GM12872 (cell line): Measurements from ENCODE around the gene UST.

ENCODE experiments used
- TF ChIP-seq, protein P1 (sequence below): IDR thresholded peaks from 3 replicates; pipeline ENCODE4 v1.5.1; 2011; ENCODE audit warnings: low read depth, mild to moderate bottlenecking, low read length, moderate library complexity; ENCODE audit not compliant: insufficient read depth

Gene UST

DNA sequence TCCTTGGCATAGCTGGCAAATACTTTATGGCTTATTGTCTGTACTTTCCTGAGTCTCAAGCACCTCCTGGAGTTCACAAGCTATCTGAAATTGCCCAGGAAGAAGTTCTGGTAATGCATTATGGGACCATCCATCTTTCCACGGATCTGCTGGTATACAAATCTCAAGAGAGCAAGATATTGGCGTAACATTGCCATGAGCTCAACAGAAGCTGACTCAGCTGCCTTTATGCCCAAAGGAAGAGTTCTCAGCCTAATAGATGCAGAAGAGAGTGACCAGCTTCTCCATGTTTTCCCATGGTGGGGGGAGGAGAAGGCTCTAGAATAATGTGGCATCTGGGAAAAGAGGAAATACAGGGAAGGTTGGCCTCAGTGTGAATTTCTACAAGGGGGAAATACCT lies 78.7 kb downstream of the UST start:
- TF ChIP-seq, protein P1, sequence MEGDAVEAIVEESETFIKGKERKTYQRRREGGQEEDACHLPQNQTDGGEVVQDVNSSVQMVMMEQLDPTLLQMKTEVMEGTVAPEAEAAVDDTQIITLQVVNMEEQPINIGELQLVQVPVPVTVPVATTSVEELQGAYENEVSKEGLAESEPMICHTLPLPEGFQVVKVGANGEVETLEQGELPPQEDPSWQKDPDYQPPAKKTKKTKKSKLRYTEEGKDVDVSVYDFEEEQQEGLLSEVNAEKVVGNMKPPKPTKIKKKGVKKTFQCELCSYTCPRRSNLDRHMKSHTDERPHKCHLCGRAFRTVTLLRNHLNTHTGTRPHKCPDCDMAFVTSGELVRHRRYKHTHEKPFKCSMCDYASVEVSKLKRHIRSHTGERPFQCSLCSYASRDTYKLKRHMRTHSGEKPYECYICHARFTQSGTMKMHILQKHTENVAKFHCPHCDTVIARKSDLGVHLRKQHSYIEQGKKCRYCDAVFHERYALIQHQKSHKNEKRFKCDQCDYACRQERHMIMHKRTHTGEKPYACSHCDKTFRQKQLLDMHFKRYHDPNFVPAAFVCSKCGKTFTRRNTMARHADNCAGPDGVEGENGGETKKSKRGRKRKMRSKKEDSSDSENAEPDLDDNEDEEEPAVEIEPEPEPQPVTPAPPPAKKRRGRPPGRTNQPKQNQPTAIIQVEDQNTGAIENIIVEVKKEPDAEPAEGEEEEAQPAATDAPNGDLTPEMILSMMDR, result no peak

DNA sequence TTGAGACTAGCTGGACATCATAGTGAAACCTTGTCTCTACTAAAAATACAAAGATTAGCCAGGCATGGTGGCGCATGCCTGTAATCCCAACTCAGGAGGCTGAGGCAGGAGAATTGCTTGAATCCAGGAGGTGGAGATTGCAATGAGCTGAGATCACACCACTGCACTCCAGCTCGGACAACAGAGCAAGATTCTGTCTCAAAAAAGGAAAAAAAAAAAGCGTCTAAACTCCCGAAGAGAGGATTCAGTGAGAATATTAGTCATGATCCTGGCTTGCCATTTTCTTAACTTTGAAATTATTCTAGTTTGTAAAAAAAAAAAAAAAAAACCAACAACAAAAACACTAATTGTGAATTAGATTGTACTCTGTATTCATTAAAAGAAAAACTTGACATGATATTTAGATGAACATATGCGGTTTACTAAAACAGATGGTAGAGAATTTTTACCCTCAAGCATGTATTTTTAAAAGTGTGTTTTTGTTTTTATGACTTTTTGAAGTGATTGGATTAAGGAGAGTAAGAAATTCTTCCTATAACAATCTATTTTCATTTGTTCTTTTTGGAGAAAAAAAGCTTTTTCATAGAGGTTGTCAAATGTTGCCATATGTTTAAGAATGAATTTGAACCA lies 80.7 kb downstream of the UST start:
- TF ChIP-seq, protein P1, result no peak

- TF ChIP-seq, protein P1, result no peak
Observed at GRCh38 chr6:148828047-148828446, 81.2 kb downstream of the UST start.

GRCh38 chr6:148829415-148830101 lies 82.7 kb downstream of the UST start:
- TF ChIP-seq, protein P1, result no peak

DNA sequence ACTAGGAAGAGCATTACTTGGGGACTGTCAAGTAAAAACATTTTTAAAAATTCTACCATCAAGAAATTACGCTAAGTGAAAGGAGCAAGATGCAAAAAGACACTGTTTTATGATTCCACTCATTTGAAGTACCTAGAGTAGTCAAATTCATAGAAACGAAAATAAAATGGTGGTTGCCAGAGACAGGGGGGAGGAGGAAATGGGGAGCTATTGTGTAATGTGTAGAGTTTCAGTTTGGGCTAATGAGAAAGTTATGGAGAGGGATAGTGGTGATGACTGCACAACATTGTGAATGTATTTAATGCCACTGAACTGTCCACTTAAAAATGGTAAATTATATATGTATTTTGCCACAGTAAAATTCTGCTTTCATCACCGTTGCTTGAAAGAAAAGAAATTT lies 83.8 kb downstream of the UST start:
- TF ChIP-seq, protein P1, result no peak

DNA sequence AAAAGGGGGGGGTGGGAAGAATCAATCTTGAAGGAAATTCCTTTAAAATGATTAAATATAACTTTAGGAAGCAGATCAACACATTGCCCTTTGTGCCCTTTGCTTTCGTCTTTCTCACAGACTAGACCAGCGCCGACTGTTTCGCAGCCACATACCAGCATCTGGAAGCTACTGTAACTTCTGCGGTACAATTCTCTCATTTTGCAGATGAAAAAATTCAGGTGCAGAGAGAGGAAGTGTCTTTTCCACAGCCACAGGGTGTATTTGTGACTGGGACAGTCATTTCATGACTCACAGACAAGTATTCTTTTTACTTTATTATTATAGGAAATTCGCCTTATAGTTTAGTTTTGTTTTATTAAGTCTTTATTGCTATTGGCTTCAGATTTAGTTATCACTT lies 84.2 kb downstream of the UST start:
- TF ChIP-seq, protein P1, result no peak

DNA sequence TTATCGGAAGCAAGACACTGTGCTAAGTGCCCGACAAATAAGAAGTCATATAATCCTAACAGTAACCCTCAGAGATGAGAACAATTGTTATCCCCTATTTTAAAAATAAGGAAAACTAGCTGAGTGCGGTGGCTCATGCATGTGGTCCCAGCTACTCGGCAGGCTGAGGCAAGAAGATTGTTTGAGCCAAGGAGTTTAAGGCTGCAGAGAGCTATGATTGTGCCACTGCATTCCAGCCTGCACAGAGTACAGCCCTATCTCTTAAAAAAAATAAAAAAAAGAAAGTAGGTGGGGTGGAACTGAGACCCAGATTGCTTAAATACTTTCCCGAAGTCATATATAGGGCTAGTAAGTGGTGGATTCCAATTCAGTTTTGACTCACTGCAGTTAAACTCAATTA lies 84.7 kb downstream of the UST start:
- TF ChIP-seq, protein P1, result no peak
